ENCODE data around the gene F8.
"Not testable (repeated sequence)": the region's sequence is repeated elsewhere in the genome, so short reads cannot be mapped to it uniquely, and the experiment has no call there.

The F8 gene

DNA sequence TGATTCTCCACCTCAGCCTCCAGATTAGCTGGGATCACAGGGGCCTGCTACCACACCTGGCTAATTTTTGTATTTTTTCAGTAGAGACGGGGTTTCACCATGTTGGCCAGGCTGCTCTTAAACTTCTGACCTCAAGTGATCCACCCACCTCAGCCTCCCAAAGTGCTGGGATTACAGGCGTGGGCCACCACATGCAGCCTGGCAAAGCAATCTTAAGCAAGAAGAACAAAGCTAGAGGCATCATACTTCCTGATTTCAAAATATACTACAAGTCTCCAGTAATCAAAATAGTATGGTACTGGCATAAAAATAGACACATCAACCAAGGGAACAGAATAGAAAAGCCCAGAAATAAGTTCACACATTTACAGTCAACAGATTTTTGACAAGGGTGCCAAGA is 149.2 kb downstream of the F8 start:
- no peak for DNase-seq (ENCODE audit: low spot score)

DNA sequence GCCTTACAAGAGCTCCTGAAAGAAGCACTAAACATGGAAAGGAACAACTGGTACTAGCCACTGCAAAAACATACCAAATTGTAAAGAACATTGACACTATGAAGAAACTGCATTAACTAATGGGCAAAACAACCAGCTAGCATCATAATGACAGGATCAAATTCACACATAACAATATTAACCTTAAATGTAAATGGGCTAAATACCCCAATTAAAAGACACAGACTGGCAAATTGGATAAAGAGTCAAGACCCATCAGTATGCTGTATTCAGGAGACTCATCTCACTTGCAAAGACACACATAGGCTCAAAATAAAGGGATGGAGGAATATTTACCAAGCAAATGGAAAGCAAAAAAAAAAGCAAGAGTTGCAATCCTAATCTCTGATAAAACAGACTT is 154.0 kb downstream of the F8 start:
- DNase-seq (ENCODE audit: low spot score) = not testable (repeated sequence)

DNA sequence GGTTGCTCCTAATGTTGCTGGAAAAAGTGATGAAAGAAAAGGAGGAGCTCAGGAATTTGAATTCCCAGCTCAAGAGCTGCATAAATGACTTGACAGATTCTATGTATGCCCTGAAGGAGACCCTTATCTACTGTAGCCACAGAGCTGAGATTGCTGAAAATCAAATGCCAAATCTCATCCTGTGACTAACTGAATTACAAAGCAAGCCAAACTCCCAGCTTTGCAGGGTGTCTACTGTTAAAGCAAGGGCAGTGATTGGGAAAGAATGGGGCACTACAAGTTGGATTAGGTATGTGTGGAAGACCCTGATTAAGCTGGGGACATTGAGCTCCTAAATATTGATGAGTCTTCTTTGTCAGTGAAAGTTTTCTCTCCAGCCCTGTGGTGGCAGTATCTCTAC is 167.3 kb downstream of the F8 start:
- DNase-seq (ENCODE audit: low spot score) = no peak

DNA sequence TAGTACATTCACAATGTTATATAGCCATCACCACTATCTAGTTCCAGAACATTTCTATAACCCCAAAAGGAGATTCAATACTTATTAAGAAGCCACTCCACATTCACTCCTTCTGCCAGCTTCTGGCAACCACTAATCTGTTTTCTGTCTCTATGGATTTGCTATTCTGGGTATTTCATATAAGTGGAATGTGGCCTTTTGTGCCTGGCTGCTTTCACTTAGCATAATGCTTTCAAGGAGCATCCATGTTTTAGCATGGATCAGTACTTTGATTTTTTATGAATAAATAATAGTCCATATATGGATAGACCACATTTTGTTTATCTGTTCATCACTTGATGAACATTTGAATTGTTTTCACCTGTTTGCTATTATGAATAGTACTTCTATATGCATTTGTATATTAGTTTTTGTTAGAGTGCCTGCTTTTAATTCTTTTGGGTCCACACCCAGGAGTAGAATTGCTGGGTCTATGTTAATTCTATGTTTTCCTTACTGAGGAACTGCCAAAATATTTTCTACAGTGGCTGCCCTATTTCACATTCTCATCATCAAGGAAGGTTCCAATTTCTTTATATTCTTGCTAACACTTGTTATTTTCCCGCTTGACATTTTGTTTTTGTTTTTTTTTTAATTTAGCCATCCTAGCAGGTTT is 171.4 kb downstream of the F8 start:
- DNase-seq (ENCODE audit: low spot score) = no peak

DNA sequence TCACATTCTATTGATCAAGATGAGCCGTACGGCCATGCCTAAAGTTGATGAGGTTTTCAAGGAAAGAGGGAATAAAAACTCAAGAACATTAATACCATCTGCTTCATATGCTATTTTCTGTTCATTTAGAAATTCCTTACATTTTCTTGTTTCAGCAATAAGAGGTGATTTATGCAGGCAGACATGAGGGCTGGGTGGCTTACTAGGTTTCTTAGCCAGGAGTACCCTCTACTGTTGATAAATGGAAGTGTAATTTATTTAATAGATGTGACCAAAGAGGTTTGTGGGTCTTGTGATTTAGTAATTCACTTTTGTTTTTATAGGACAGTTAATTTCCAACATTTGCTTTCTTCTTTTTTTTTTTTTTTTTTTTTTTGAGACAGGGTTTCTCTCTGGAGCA is 181.7 kb downstream of the F8 start:
- peak; percentile 28 for DNase-seq (ENCODE audit: low spot score)

DNA sequence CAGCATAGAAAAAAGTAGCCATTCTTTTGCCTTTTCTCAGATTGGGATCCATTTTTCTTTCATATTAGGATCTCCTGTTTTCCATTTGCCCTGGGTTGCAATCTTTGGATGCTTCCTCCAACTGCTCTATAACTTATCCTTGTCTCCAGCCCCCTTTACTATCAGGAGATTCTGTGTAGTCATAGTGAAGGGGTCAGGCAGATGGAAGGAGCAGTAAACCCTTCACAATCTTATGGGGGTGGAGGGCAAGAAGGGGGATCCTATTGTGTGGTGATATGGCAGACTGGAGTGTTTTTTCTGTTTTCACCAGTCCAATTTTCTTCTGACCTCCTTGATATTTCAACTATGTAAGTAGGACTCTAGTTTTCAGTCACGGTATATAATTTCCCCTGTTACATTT is 186.4 kb downstream of the F8 start:
- no peak for DNase-seq (ENCODE audit: low spot score)

DNA sequence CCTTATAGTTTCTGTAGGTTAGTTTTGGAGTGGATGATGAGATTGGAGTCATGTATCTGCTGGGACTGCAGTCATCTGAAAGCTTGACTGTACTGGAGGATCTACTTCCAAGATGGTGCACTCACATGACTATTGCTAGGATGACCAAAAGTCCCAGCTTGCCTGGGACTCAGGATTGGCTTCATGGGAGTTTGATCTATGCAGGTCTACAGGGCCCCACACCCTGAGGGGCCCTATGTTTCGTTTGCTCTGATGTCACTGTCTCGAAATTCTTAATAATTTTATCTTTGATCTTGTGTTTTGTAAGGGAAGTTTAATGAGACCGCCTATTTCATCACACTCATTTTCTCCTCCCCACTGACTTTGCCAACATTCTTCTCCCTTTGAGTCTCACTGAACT is 188.0 kb downstream of the F8 start, which contains the start of gene SMIM9:
SMIM9 (minus strand) TSS at position 101 of the 400 bp plus-strand sequence. CDS start 3,806 bp downstream, outside the sequence.
- DNase-seq (ENCODE audit: low spot score) = no peak

DNA sequence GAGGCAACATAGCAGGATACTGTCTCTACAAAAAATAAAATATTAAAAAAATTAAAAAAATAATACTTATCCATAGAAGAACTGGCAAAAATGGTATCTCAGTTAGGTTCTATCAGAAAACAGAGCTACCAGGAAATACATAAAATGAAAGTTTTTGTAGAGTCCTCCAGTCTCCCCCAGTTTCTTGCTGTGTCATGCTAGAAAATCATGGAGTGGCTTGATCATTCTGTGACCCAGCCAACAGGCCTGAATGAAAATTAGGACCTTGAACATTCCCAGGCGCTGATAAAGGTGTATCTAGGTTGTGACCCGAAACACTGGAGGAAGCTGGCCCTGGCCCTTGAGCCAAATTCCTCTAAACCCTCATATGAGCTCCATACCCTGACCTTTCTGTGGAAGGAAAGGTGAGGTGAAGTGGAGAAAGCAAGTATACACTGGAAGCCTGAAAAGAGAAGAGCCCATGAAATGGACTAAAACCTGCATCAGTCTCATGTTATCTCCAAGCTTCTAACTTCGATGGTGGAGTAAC is 188.7 kb downstream of the F8 start:
- no peak for DNase-seq (ENCODE audit: low spot score)

DNA sequence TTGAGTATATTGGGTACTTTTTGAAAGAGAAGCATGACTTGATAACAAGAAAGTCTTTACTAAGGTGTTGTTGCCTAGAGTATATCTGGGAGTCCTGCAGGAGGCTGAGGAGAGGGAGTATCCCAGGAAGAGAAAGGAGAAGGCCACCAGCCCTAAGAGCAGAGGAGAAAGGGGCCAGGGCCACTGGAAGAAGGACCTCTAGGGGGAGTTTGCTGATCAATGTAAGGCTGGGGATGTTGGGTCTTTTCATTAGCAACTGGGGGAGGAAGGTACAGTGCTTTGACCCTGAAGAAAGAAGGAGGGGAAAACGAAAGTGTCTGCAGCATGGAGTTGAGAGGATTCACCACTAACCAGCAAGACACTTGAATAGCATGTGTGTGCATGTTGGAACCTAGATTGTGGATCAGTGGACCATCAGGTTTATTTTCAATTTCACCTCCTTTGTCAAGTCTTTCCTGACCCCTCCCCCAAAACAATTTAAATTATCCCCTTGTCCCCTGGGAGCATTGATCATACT is 192.5 kb downstream of the F8 start:
- DNase-seq (ENCODE audit: low spot score) = no peak

DNA sequence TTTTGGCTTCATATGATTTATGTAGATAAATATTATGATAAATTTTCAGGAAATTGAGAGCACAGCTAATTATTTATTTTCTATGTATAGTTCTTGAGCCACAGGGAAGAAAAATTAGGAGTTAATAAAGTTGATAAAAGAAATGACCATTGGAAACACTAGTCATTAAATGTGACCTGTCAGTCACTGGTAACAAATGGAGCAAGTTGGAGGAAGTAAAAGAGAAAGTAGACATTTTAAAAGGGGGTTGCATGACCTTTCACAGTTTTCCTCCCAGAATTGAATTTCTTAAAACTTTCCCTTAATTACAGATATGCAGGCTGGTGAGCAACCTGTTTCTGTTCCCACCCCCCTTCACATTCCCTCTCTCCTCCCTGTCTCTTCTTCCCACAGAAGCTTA is 193.4 kb downstream of the F8 start:
- DNase-seq (ENCODE audit: low spot score) = no peak

DNA sequence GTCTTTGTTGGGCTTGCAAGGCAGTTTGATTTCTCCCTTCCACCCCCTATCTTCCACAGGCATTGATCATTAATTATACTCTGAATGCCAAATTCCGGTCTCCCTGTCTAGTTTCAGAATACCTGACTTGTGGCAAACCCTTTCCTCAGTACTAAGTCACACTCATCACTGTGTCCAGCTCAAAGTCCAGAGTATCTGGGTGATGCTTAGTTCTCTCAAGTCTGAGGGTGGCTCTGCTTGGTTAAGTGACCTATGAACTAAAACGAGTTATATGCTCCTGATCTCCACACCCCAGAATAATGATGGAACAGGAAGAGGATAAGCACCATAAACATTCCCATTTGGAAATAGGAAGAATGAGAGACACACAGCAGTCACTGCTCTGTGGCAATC is 194.5 kb downstream of the F8 start:
- DNase-seq (ENCODE audit: low spot score) = no peak

DNA sequence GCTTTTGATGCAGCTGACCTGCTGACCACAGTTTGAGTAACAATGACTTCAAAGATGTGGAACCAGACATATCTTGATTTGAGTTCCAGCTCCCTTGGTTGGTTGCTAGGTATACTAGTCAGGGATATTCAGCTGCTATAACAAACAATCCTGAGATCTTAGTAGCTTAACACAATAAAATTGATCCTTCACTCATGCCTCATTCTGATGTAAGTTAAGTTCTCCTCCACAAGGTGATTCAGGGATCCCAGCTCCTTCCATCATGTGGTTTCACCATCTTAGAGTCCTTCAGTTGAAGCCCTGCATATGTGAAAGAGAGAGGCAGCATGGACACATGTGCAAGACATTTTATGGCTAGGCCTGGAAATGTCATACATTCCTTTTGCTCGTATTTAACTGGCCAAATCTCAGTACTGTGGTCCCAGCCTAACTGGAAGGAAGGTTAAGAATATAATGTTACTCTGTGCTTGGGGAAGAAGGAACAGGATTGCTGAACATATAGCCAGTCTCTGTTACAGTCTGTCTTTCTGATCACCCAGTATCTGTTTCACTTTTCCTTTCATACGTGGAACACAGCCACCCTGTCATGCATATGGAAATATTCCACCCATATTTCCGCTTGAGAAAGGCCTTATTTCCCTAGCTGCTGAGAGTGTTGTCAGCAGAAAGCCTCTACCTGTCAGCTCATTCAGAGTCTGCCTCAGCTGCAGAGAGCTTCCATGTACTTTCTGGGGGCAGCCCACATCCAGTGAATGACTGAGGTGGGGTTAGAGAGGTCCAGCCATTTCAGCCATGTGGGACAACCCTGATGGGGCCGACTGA is 195.1 kb downstream of the F8 start:
- DNase-seq (ENCODE audit: low spot score) = no peak

DNA sequence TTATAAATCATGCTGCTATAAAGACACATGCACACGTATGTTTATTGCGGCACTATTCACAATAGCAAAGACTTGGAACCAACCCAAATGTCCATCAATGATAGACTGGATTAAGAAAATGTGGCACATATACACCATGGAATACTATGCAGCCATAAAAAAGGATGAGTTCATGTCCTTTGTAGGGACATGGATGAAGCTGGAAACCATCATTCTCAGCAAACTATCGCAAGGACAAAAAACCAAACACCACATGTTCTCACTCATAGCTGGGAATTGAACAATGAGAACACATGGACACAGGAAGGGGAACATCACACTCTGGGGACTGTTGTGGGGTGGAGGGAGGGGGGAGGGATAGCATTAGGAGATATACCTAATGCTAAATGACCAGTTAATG is 196.9 kb downstream of the F8 start:
- not testable (repeated sequence) for DNase-seq (ENCODE audit: low spot score)

DNA sequence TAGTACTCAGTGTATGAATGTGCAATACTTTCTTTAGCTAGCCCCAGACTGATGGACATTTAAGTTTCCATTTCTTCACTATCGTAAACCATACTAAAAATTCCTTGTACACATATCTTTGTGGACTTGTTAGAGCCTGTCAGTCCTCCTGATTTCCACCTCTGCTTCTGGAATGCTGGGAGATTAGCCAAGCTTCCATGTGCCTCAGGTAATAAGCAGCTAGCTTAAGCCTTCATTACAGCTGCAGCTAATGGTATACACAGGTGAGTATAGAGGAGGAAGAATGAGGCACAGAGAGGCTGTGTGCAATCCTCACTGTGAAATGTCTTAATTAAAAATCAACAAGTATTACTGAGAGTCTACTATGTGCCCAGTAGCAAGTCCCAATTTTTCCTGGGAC is 197.9 kb downstream of the F8 start:
- DNase-seq (ENCODE audit: low spot score) = no peak

DNA sequence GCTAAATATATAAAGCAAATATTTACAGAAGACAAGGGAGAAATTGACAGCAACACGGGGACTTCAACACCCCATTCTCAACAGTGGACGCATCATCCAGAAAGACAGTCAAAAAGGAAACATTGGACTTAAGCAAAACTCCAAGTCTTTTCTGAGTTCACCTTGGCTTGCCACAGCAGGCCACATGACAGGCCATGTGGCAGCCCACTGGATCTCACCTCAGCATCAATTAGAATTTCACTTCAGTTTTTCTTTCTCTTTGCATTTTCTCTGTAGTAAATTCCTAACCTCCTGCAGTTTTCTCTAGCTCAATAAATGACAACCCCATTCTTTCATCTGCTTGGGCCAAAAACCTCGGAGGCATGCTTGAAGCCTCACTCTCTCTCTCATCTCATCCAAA is 200.5 kb downstream of the F8 start:
- no peak for DNase-seq (ENCODE audit: low spot score)

DNA sequence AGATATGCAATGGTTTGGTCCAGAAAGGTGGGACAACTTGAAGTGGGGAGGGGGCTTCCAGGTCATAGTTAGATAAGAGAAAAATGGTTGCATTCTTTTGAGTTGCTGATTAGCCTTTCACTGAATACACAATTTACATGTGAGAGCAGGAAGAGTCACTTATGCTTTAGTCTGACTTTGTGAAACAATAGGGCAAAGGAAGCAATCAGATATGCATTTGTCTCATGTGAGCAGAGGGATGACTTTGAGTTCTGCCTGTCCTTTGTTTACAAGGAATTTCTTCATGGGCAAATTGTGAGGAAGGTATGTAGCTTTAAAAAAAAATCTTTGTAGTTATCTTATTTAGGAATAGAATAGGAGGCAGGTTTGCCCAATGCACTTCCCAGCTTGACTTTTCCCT is 201.0 kb downstream of the F8 start:
- DNase-seq (ENCODE audit: low spot score) = no peak

DNA sequence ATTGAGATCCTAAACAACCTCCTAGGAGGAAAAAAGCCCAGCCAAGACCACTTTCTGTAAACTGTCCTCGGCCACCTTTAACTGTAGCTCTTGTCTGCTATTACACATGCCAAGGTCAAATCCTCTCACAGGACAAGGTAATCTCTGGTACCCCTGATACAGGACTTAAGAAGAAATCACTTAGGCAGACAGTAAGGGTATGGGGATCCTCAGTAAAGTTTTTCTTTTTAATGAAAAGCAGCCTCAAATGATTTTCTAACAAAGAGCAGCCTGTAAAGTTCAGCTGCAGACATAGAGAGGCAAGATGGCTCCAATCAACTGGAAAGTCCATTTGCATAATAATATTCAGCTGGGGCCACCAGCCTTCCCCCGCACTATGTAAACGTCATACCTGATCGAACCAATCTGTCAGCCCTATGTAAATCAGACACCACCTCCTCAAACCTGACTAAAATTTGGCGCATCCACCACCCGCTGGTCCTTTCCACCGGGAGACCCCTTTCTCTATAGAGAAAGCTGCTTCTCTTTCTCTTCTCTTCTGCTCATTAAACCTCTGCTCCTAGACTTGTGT is 202.7 kb downstream of the F8 start:
- no peak for DNase-seq (ENCODE audit: low spot score)

DNA sequence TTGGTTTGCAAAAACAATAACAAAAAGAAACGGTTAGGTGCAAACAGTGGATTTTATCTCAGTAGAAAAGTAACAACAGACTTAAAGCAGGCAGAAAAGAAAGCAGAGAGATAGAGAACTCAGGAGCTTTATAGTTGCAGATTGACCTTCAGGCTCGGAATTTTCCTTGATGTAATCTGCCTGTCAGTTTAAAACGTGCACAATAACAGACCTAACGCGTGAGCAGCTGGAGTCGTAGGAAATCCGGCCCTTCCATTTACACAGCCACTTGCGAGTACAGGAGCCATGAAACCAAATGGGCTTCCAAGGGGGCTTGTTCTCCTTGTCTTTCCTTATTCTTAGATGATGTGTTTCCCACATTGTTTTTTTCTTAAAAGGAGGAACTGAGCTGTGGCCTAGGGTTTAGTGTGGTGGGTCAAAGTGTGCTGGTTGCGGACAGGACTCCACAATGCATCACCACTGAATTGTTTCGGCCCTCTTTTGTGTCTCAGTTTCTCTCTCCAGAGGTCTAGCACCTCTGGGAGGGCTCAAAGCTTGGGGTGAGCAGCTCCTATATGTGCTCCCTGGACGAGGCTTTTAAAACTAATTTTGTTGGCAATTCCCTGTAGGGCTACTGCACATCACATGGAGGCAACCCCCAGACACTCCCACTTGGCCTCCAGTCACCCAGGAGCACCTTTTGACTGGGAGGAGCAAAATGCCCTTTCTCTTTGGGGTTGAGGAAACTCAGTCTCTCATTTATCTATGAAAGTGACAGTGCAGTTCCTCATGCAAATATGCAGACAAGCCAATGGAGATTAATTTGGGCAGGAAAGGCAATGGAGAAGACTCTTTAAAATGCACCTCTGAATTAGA is 203.4 kb downstream of the F8 start:
- no peak for DNase-seq (ENCODE audit: low spot score)

DNA sequence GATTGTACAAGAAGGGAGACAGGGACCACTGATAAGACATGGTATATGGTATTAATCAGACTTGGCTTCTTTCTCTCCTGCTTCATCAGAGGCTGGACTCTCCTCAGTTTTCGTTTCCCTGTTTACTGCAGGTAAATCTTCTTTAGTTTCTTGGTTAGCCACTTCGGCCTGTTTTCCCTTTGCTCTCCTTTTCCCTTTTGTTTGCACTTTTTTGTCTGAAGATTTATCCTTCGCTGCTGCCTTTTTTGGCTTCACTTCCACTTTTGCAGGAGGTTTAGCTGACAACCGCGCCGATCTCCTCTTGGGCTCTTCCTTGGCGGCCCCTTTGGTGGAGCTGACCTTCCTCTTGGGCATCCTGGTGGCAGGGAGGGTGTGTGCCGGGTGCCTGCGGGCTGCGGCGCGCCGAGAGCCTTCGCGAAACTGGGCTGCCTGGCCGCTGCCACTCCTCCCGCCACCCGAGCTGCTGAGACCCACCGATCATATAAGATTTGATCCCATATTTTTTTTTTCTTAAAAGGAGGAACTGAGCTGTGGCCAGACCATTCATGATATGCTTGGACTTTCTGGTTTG is 205.4 kb downstream of the F8 start:
- not testable (repeated sequence) for DNase-seq (ENCODE audit: low spot score)

DNA sequence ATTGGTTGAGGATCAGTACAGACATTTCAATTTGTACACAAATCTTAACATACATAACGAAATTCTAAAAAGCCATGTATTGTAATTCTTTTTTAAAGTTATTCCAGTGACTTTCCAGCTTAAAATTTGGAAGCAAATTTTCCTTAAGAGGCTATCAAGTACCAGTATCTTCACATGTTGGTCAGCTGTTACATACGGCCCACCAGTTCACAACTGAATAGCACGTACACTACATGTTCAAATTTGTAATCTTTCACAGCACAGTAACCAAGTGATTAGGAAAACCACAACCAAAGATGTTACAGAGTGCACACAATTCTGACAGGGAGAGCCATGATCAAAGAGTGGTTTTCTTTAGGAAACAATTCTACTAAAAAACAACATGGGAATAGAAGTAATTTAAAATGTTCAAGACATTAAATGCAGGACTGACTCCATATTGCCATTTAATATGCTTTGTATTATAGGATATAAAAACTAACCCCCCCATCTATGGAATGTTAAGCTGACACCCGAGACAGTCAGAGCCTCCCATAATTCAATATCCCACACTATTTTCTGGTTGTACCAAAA is 206.1 kb downstream of the F8 start:
- not testable (repeated sequence) for DNase-seq (ENCODE audit: low spot score)

DNA sequence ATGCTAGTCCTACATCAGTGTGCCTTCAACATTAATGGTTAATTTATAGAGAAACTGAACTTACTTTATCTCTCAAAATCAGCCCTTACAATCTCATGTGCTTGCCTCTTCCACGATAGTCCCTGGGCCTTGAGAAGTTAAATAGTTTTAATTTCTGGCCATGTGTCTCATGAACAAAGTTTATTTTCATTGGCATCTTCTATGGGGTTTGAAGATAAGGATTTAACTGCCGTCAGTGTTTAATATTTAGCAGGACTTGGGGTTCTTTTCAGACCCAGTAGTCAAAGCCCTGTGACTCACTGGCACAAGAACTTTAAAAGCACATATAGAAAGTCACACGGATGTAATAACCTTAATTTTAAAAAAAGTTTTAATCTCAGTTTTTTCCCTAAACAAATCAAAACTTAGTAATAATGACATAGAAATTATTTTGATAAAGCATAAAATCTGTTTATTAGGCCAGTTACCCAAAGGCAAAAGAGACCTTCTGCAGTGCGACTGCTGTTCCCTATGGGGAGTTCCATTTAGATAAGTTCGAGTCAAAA is 207.2 kb downstream of the F8 start:
- no peak for DNase-seq (ENCODE audit: low spot score)

All from globus pallidus (tissue), 1 donor.